ENCODE measurements around the gene KCNQ5. TPM values are rescaled to one million over a fixed set of nuclear protein-coding genes. Genes with fewer than 3 reads are reported as not detected.

The KCNQ5 gene
- total RNA-seq, 1 donor from 2014 or later: not detected

DNA sequence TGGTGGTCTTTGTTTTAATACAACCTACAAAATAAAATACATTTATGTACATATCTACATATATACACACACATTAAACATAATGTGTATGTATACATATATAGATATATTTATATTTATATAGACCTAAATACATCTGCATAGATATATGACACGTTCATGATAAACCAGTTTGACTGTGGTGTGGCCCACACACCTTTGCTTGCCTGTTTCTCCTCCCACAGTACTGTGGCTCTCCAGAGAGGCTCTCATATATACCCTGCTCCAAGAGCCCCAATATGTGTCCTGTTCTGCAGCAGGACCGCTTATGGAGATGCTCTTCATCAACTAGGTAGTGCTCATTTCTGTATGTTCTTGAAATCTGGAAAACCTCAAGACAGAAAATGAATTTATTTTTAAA is 207.0 kb downstream of the KCNQ5 start:
- no peak overlapping the region for H3K4me3 ChIP-seq
- Mint-ChIP-seq H3K9me3 (peaks cover 2% of the 10 kb centered on the region), H3K36me3 (no peaks in the 10 kb centered on the region), H3K4me1 (no peaks in the 10 kb centered on the region), H3K27me3 (ENCODE audit: insufficient read depth, low read depth) (no peaks in the 10 kb centered on the region), H3K4me3 (no peak overlapping the region), H3K27ac (no peak overlapping the region)
- H3K79me2 ChIP-seq (ENCODE audit: low read depth): no peaks in the 10 kb centered on the region
- H3K9me3 ChIP-seq (ENCODE audit: low read depth): no peaks in the 10 kb centered on the region
- no peaks in the 10 kb centered on the region for H4K20me1 ChIP-seq (ENCODE audit: low read depth)
- no peaks in the 10 kb centered on the region for H3K4me1 ChIP-seq
- no peak for DNase-seq (ENCODE audit: low spot score)
- H3K27ac ChIP-seq: no peak overlapping the region
- TF ChIP-seq, protein P1, sequence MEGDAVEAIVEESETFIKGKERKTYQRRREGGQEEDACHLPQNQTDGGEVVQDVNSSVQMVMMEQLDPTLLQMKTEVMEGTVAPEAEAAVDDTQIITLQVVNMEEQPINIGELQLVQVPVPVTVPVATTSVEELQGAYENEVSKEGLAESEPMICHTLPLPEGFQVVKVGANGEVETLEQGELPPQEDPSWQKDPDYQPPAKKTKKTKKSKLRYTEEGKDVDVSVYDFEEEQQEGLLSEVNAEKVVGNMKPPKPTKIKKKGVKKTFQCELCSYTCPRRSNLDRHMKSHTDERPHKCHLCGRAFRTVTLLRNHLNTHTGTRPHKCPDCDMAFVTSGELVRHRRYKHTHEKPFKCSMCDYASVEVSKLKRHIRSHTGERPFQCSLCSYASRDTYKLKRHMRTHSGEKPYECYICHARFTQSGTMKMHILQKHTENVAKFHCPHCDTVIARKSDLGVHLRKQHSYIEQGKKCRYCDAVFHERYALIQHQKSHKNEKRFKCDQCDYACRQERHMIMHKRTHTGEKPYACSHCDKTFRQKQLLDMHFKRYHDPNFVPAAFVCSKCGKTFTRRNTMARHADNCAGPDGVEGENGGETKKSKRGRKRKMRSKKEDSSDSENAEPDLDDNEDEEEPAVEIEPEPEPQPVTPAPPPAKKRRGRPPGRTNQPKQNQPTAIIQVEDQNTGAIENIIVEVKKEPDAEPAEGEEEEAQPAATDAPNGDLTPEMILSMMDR (IDR thresholded peaks at IDR 0.05): no peak
- no peak for TF ChIP-seq EZH2 (IDR thresholded peaks at IDR 0.05)
- TF ChIP-seq EZH2phosphoT487 (IDR thresholded peaks at IDR 0.05): no peak
- H3K9ac ChIP-seq: no peak overlapping the region
- no peaks in the 10 kb centered on the region for H3K27me3 ChIP-seq
- no peaks in the 10 kb centered on the region for H3F3A ChIP-seq (ENCODE audit: low read depth)
- H2AFZ ChIP-seq (replicated peaks): no peak overlapping the region
- no peaks in the 10 kb centered on the region for H3K36me3 ChIP-seq
- H3K4me2 ChIP-seq: no peak overlapping the region

DNA sequence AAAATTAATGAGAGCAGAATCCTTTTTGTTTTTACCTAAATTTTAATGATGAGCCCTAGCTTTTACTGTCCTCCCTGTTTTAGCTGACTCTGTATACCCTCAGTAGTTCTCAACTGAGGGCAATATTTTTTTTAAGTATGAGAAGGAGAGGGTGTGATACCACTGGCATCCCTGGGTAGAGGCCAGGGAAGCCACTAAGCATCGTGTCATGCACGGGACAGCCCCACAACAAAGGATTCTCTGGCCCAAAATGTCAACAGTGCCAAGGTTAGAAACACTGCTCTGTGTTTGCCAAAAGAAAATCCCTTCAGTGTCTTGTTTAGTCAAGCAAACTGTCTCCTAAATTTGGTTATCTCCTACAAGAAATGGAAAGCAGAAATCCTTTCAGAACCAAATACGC is 210.4 kb downstream of the KCNQ5 start:
- TF ChIP-seq, protein P1 (IDR thresholded peaks at IDR 0.05): no peak
- TF ChIP-seq EZH2 (IDR thresholded peaks at IDR 0.05) (no peak), EZH2phosphoT487 (IDR thresholded peaks at IDR 0.05) (no peak)
- H3K4me1 Mint-ChIP-seq: no peaks in the 10 kb centered on the region
- H3K27ac ChIP-seq: no peak overlapping the region

DNA sequence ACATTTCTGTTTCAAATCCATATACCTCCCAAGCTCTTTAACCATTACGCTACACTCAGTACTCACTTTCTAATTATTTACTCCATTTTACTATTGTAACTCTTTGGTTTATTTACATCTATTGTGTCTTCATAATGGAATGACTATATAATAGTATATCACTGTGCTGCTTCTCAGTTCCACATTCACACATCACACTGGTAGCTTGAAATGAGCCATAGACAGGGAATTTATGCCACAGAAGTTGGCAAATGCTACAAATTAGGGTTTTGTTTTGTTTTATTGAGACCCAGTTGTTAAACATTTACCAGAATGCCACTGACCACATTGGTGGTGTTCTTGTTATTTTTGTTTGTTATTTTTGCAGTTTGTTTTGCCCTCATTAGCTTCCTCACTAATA is 213.9 kb downstream of the KCNQ5 start:
- H3K36me3 ChIP-seq: no peaks in the 10 kb centered on the region
- Mint-ChIP-seq H3K4me1 (no peaks in the 10 kb centered on the region), H3K4me3 (no peak overlapping the region), H3K9me3 (no peaks in the 10 kb centered on the region), H3K36me3 (no peaks in the 10 kb centered on the region), H3K27ac (no peak overlapping the region), H3K27me3 (ENCODE audit: insufficient read depth, low read depth) (no peaks in the 10 kb centered on the region)
- no peaks in the 10 kb centered on the region for H3K27me3 ChIP-seq
- no peak overlapping the region for H3K9ac ChIP-seq
- TF ChIP-seq, protein P1 (IDR thresholded peaks at IDR 0.05): no peak
- no peak for TF ChIP-seq EZH2 (IDR thresholded peaks at IDR 0.05)
- no peak for TF ChIP-seq EZH2phosphoT487 (IDR thresholded peaks at IDR 0.05)
- no peak overlapping the region for H3K27ac ChIP-seq
- H3K9me3 ChIP-seq (ENCODE audit: low read depth): no peaks in the 10 kb centered on the region
- H3K4me1 ChIP-seq: no peaks in the 10 kb centered on the region
- no peaks in the 10 kb centered on the region for H4K20me1 ChIP-seq (ENCODE audit: low read depth)
- H3K79me2 ChIP-seq (ENCODE audit: low read depth): no peaks in the 10 kb centered on the region
- no peak overlapping the region for H3K4me2 ChIP-seq
- no peak overlapping the region for H2AFZ ChIP-seq (replicated peaks)
- no peak for DNase-seq (ENCODE audit: low spot score)
- H3F3A ChIP-seq (ENCODE audit: low read depth): no peaks in the 10 kb centered on the region
- no peak overlapping the region for H3K4me3 ChIP-seq

More for the DNA sequence above, 210.4 kb downstream of the KCNQ5 start:
- Mint-ChIP-seq H3K4me3 (no peak overlapping the region), H3K27me3 (ENCODE audit: insufficient read depth, low read depth) (no peaks in the 10 kb centered on the region), H3K9me3 (peaks cover 2% of the 10 kb centered on the region), H3K36me3 (no peaks in the 10 kb centered on the region), H3K27ac (no peak overlapping the region)
- Histone ChIP-seq H3K9me3 (ENCODE audit: low read depth) (no peaks in the 10 kb centered on the region), H3K36me3 (no peaks in the 10 kb centered on the region), H3K4me3 (no peak overlapping the region), H3K79me2 (ENCODE audit: low read depth) (no peaks in the 10 kb centered on the region), H4K20me1 (ENCODE audit: low read depth) (no peaks in the 10 kb centered on the region), H2AFZ (replicated peaks) (no peak overlapping the region), H3K4me2 (no peak overlapping the region), H3K4me1 (no peaks in the 10 kb centered on the region), H3K9ac (no peak overlapping the region), H3F3A (ENCODE audit: low read depth) (no peaks in the 10 kb centered on the region), H3K27me3 (no peaks in the 10 kb centered on the region)
- no peak for DNase-seq (ENCODE audit: low spot score)
